ENCODE measurements around the gene DHX16. TPM values are rescaled to one million over a fixed set of nuclear protein-coding genes. Genes with fewer than 3 reads are reported as not detected.

The DHX16 gene
- total RNA-seq, 1 experiment from 2014 or later, result 34.8 TPM

- Histone ChIP-seq H2BK20ac (ENCODE audit: low read depth, low read length, poor library complexity, severe bottlenecking) (no peak overlapping the region), H4K91ac (ENCODE audit: insufficient read length, low read depth, low read length) (no peak overlapping the region), H2BK120ac (ENCODE audit: low read depth, low read length, poor library complexity, severe bottlenecking) (no peak overlapping the region), H3K23me2 (ENCODE audit: insufficient read length, low read depth, low read length, poor library complexity, severe bottlenecking) (peaks cover 8% of the 10 kb centered on the region), H3T11ph (ENCODE audit: low read length) (no peak overlapping the region), H3K9ac (ENCODE audit: extremely low read depth, insufficient read length, low read length) (no peak overlapping the region), H3K9me3 (ENCODE audit: control insufficient read depth, low read depth, low read length) (no peaks in the 10 kb centered on the region), H3K27ac (ENCODE audit: insufficient read length, low read depth, low read length) (no peak overlapping the region), H4K5ac (ENCODE audit: insufficient read length, low read depth, low read length) (no peak overlapping the region), H3K4me1 (ENCODE audit: insufficient read depth, low read length) (no peaks in the 10 kb centered on the region), H4K8ac (replicated peaks; ENCODE audit: insufficient read length, low read depth, low read length) (no peak overlapping the region), H2BK5ac (ENCODE audit: insufficient read length, low read length) (no peak overlapping the region), H3K79me2 (ENCODE audit: insufficient read depth, low read length) (no peaks in the 10 kb centered on the region), H2BK15ac (ENCODE audit: low read depth, low read length) (no peak overlapping the region), H3K4me2 (ENCODE audit: insufficient read depth, insufficient read length, low read length) (no peak overlapping the region), H3K14ac (ENCODE audit: insufficient read depth, low read length) (no peak overlapping the region), H3K56ac (ENCODE audit: insufficient read length, low read depth, low read length) (no peak overlapping the region), H3K27me3 (ENCODE audit: insufficient read depth, low read length) (no peaks in the 10 kb centered on the region), H2BK12ac (ENCODE audit: insufficient read length, low read depth, low read length) (no peak overlapping the region), H3K18ac (ENCODE audit: insufficient read length, low read depth, low read length) (no peak overlapping the region), H2AK5ac (ENCODE audit: insufficient read length, low read length) (no peak overlapping the region), H3K4ac (ENCODE audit: low read depth, low read length) (no peak overlapping the region), H3K23ac (ENCODE audit: insufficient read length, low read depth, low read length) (no peak overlapping the region), H2AFZ (ENCODE audit: low read length) (no peak overlapping the region), H4K20me1 (ENCODE audit: control insufficient read depth, insufficient read depth, insufficient read length) (no peaks in the 10 kb centered on the region), H3K79me1 (ENCODE audit: insufficient read depth, low read depth, low read length, poor library complexity, severe bottlenecking) (peaks cover 2% of the 10 kb centered on the region)
- Mint-ChIP-seq H3K4me1 (peaks cover 8 to 12% of the 10 kb centered on the region in 2 experiments), H3K27me3 (ENCODE audit: low read depth) (no peaks in the 10 kb centered on the region), H3K4me3 (no peak overlapping the region; a peak in 1 of 5 replicates), H3K9me3 (no peaks in the 10 kb centered on the region), H3K27ac (peak overlapping the region in 1 of 3 experiments; percentile 30; a peak in 1 of 7 replicates), H3K36me3 (ENCODE audit: insufficient read depth in 1 of 3, low read depth in 3 of 3) (peaks cover 27 to 65% (median 50%) of the 10 kb centered on the region in 3 experiments)
- no CpG with 5 or more reads among the region's 12 CpGs for WGBS (ENCODE audit: extremely low coverage, insufficient read length, low lambda C conversion rate)
- TF ChIP-seq CTCF (conservative IDR thresholded peaks at IDR 0.05), result no peak
- DNase-seq, result no peak
Observed at GRCh38 chr6:30651143-30651542, 21.7 kb downstream of the DHX16 start.

All from H9 (cell line).